ENCODE data around the gene CAP1. TPM values are rescaled to one million over a fixed set of nuclear protein-coding genes. Genes with fewer than 3 reads are reported as not detected.
A peak's percentile ranks its signal among the peaks of the same experiment; 100 is the strongest.

The CAP1 gene
- total RNA-seq, 1 experiment from 2014 or later = 243 TPM

DNA sequence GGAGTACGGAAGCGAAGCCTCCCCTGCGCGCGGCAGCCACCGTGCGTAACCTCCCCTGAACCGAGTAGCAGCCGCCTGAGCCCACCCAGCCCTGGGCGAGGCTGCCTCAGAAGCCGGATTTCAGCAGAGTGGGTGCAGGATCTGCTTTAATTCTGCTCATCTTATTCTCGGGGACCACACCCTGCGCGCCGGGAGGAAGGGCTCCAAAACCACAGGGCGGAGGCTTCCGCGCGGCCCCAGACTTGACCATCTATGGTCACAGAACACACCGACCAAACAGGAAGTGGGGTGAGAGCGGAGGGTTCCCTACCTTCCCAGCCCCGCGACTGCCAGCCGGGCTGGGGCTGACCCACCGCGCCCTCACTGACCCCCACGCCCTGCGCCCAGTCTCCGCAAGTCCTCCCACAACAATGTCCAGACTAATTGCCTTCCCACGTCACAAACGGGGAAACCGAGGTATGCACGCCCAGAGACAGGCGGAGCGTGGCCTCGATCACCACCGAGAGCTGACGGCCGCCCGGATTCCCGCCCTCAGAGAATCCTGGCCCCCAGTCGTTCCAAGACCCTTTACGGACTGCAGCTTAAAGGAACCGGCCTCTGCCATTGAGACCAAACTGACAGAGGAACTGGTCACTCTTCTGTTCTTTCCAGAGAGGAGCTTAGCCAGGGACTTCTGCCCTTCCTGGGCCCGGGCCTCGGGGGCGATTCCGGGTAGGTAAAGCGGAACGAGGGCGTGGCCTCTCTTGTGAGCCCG is 595 bp upstream of the CAP1 start:
- H3K27me3 ChIP-seq (ENCODE audit: low read length) = no peaks in the 10 kb centered on the region
- no peaks in the 10 kb centered on the region for H3K9me3 ChIP-seq (ENCODE audit: low read length)
- H3K79me2 ChIP-seq (ENCODE audit: low read length) = peaks cover 44% of the 10 kb centered on the region
- peak overlapping the region; percentile 90 for H3K4me2 ChIP-seq (ENCODE audit: low read length)
- H4K20me1 ChIP-seq (ENCODE audit: low read length) = peaks cover 21% of the 10 kb centered on the region; the same call in 1 of the 2 replicates
- peak overlapping the region; percentile 99 for H3K4me3 ChIP-seq (ENCODE audit: low read length)
- peaks cover 9% of the 10 kb centered on the region; the same call in 1 of the 2 replicates for H3K36me3 ChIP-seq (ENCODE audit: low read depth, low read length)
- TF ChIP-seq, protein P1, sequence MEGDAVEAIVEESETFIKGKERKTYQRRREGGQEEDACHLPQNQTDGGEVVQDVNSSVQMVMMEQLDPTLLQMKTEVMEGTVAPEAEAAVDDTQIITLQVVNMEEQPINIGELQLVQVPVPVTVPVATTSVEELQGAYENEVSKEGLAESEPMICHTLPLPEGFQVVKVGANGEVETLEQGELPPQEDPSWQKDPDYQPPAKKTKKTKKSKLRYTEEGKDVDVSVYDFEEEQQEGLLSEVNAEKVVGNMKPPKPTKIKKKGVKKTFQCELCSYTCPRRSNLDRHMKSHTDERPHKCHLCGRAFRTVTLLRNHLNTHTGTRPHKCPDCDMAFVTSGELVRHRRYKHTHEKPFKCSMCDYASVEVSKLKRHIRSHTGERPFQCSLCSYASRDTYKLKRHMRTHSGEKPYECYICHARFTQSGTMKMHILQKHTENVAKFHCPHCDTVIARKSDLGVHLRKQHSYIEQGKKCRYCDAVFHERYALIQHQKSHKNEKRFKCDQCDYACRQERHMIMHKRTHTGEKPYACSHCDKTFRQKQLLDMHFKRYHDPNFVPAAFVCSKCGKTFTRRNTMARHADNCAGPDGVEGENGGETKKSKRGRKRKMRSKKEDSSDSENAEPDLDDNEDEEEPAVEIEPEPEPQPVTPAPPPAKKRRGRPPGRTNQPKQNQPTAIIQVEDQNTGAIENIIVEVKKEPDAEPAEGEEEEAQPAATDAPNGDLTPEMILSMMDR (conservative IDR thresholded peaks at IDR 0.05; ENCODE audit: low read depth, low read length) = no peak
- TF ChIP-seq EZH2phosphoT487 (IDR thresholded peaks at IDR 0.05; ENCODE audit: borderline replicate concordance, low read length) = no peak
- TF ChIP-seq EZH2 (IDR thresholded peaks at IDR 0.05; ENCODE audit: low read length, unreplicated experiment) = no peak
- H3K27ac ChIP-seq (ENCODE audit: low read length) = peak overlapping the region; percentile 87
- ATAC-seq (peak; percentile 74), DNase-seq (peak; percentile 90)
- H3K9me2 ChIP-seq (replicated peaks; ENCODE audit: low read length) = no peaks in the 10 kb centered on the region
- no peaks in the 10 kb centered on the region for H3F3A ChIP-seq (ENCODE audit: low read length, unreplicated experiment)
- H2AFZ ChIP-seq (ENCODE audit: low read length) = peak overlapping the region; percentile 80
- TSS peak; percentile 78 for BruUV-seq (replicated peaks)
- intact Hi-C loops (cut with micrococcal nuclease) = loop anchor here (2.0 kb wide), 1 partner anchor 19 kb away; no protein-coding TSS in a partner anchor
- ChIA-PET POLR2A (ENCODE audit: unreplicated experiment) (interaction anchor here (0.5 to 0.7 kb wide), 5 partner anchors 13 to 879 kb away, joined by 3 to 11 read pairs (median 7); no protein-coding TSS in a partner anchor), CTCF (interaction anchor here (0.5 to 2.0 kb wide), 5 partner anchors 22 to 139 kb away, joined by 3 to 13 read pairs (median 3); no protein-coding TSS in a partner anchor)
- peaks cover 34% of the 10 kb centered on the region for H3K4me1 ChIP-seq (ENCODE audit: insufficient read depth, low read length)
- peak overlapping the region; percentile 89 for H3K9ac ChIP-seq (ENCODE audit: low read length)

DNA sequence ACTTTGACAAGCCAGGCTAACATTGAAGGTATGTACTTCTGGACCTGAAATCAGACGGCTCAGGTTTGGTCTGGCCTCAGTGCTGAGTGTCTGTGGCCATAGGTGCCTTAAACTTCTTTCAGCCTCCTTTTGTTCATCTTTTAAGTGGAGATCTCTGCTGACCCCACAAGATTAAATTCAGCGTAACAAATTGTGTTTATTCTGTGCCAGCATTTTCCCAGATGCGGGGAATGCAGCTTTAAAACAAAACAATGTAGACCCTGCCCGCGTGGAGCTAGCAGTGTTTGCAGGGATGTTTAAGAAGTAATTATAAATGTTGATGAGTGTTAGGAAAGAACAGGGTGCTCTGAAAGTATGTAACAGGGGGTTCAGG is 923 bp downstream of the CAP1 start:
- H3K9me3 ChIP-seq (ENCODE audit: low read length) = no peaks in the 10 kb centered on the region
- ATAC-seq (no peak), DNase-seq (no peak)
- peaks cover 14% of the 10 kb centered on the region for H3K36me3 ChIP-seq (ENCODE audit: low read depth, low read length)
- 0 out of 2 replicates have a peak overlapping the region, but pooled peaks have one; percentile 73 for H2AFZ ChIP-seq (ENCODE audit: low read length)
- ChIA-PET POLR2A (ENCODE audit: unreplicated experiment) (no interaction called here), CTCF (no interaction called here)
- peaks cover 31% of the 10 kb centered on the region for H3K4me1 ChIP-seq (ENCODE audit: insufficient read depth, low read length)
- no peaks in the 10 kb centered on the region for H3K27me3 ChIP-seq (ENCODE audit: low read length)
- H3K9me2 ChIP-seq (replicated peaks; ENCODE audit: low read length) = no peaks in the 10 kb centered on the region
- H3K9ac ChIP-seq (ENCODE audit: low read length) = peak overlapping the region; percentile 97
- H3K4me2 ChIP-seq (ENCODE audit: low read length) = peak overlapping the region; percentile 98
- intact Hi-C loops (cut with micrococcal nuclease) = loop anchor here (2.0 kb wide), 1 partner anchor 17 kb away; no protein-coding TSS in a partner anchor
- H3K4me3 ChIP-seq (ENCODE audit: low read length) = peak overlapping the region; percentile 99
- no peaks in the 10 kb centered on the region for H3F3A ChIP-seq (ENCODE audit: low read length, unreplicated experiment)
- TF ChIP-seq EZH2 (IDR thresholded peaks at IDR 0.05; ENCODE audit: low read length, unreplicated experiment) = no peak
- no peak for TF ChIP-seq EZH2phosphoT487 (IDR thresholded peaks at IDR 0.05; ENCODE audit: borderline replicate concordance, low read length)
- TF ChIP-seq, protein P1 (conservative IDR thresholded peaks at IDR 0.05; ENCODE audit: low read depth, low read length) = no peak
- peaks cover 59% of the 10 kb centered on the region for H3K79me2 ChIP-seq (ENCODE audit: low read length)
- peaks cover 25% of the 10 kb centered on the region; the same call in 1 of the 2 replicates for H4K20me1 ChIP-seq (ENCODE audit: low read length)
- no peak overlapping the region for H3K27ac ChIP-seq (ENCODE audit: low read length)
- BruUV-seq (replicated peaks) = no TSS peak

DNA sequence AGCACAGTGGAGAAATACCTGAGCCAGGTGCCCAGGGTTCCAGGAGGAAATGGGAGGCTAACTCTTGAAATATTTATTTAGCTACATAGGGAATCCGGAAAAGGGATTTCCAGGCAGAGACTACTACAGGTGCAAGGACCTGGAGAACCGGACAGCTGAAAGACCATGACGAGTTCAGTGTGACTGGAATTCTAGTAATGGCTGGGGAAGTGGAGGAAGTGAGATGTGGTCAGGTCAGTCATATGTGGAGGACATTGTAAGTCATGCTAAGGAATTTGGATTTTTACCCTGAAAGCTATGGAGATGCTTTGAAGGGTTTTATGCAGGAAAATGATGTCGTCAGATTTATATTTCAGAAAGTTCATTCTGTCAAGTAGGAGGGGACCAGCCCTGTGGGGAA is 1.8 kb downstream of the CAP1 start:
- no peak overlapping the region; the same call in 1 of the 2 replicates for H3K9ac ChIP-seq (ENCODE audit: low read length)
- H3K27ac ChIP-seq (ENCODE audit: low read length) = no peak overlapping the region
- H4K20me1 ChIP-seq (ENCODE audit: low read length) = peaks cover 32% of the 10 kb centered on the region; the same call in 1 of the 2 replicates
- no peaks in the 10 kb centered on the region for H3K9me3 ChIP-seq (ENCODE audit: low read length)
- no TSS peak for BruUV-seq (replicated peaks)
- intact Hi-C loops (cut with micrococcal nuclease) = no loop called here
- H3K36me3 ChIP-seq (ENCODE audit: low read depth, low read length) = peaks cover 20% of the 10 kb centered on the region
- H3K4me2 ChIP-seq (ENCODE audit: low read length) = peak overlapping the region; percentile 98
- no peaks in the 10 kb centered on the region for H3K9me2 ChIP-seq (replicated peaks; ENCODE audit: low read length)
- no peak overlapping the region for H2AFZ ChIP-seq (ENCODE audit: low read length)
- peaks cover 68% of the 10 kb centered on the region for H3K79me2 ChIP-seq (ENCODE audit: low read length)
- DNase-seq (peak; percentile 32), ATAC-seq (no peak)
- CTCF ChIA-PET = no interaction called here
- peaks cover 24% of the 10 kb centered on the region for H3K4me1 ChIP-seq (ENCODE audit: insufficient read depth, low read length)
- H3F3A ChIP-seq (ENCODE audit: low read length, unreplicated experiment) = no peaks in the 10 kb centered on the region
- POLR2A ChIA-PET (ENCODE audit: unreplicated experiment) = no interaction called here
- peak overlapping the region; percentile 99 for H3K4me3 ChIP-seq (ENCODE audit: low read length)
- TF ChIP-seq, protein P1 (conservative IDR thresholded peaks at IDR 0.05; ENCODE audit: low read depth, low read length) = no peak
- no peak for TF ChIP-seq EZH2phosphoT487 (IDR thresholded peaks at IDR 0.05; ENCODE audit: borderline replicate concordance, low read length)
- no peak for TF ChIP-seq EZH2 (IDR thresholded peaks at IDR 0.05; ENCODE audit: low read length, unreplicated experiment)
- H3K27me3 ChIP-seq (ENCODE audit: low read length) = no peaks in the 10 kb centered on the region

Measured in PC-3 (cell line).